ENCODE results near the gene TPST2. TPM values are rescaled to one million over a fixed set of nuclear protein-coding genes. Genes with fewer than 3 reads are reported as not detected.
"Not testable (repeated sequence)": the region's sequence is repeated elsewhere in the genome, so short reads cannot be mapped to it uniquely, and the experiment has no call there.

TPST2 gene
- total RNA-seq, 4 donors from 2014 or later, result 44.5 to 59.4 (median 51.9) TPM

GRCh38 chr22:26615830-26616435, 26.0 kb upstream of the TPST2 start:
- no peaks in the 10 kb centered on the region for H3K36me3 ChIP-seq
- H3K4me1 ChIP-seq, result peaks cover 13% of the 10 kb centered on the region
- H3K27ac ChIP-seq, result no peak overlapping the region
- no peaks in the 10 kb centered on the region for H3K9me3 ChIP-seq
- H3K4me3 ChIP-seq, result no peak overlapping the region
- WGBS, result 78% methylated on average over 10 of the region's 11 CpGs
- TF ChIP-seq CTCF (IDR thresholded peaks at IDR 0.05) (no peak), POLR2A (IDR thresholded peaks at IDR 0.05) (no peak), EP300 (IDR thresholded peaks at IDR 0.05) (no peak), POLR2AphosphoS5 (IDR thresholded peaks at IDR 0.05) (no peak)
- peaks cover 5% of the 10 kb centered on the region for H3K27me3 ChIP-seq
- no peak for DNase-seq (ENCODE audit: low spot score in 2 of 2)

GRCh38 chr22:26615149-26615548, 25.2 kb upstream of the TPST2 start:
- whole genome bisulfite sequencing, result 60% methylated on average over 5 of the region's 5 CpGs
- Histone ChIP-seq H3K9me3 (no peaks in the 10 kb centered on the region), H3K4me1 (peaks cover 13% of the 10 kb centered on the region), H3K36me3 (no peaks in the 10 kb centered on the region), H3K27me3 (peaks cover 5% of the 10 kb centered on the region), H3K27ac (no peak overlapping the region), H3K4me3 (no peak overlapping the region)
- no peak for TF ChIP-seq POLR2AphosphoS5 (IDR thresholded peaks at IDR 0.05)
- no peak for TF ChIP-seq POLR2A (IDR thresholded peaks at IDR 0.05)
- TF ChIP-seq EP300 (IDR thresholded peaks at IDR 0.05), result no peak
- DNase-seq (ENCODE audit: low spot score in 2 of 2), result no peak

GRCh38 chr22:26614322-26614721, 24.4 kb upstream of the TPST2 start:
- WGBS, result 57% methylated on average over 14 of the region's 14 CpGs
- TF ChIP-seq POLR2AphosphoS5 (IDR thresholded peaks at IDR 0.05) (no peak), EP300 (IDR thresholded peaks at IDR 0.05) (no peak), CTCF (IDR thresholded peaks at IDR 0.05) (no peak), POLR2A (IDR thresholded peaks at IDR 0.05) (no peak)
- no peak overlapping the region for H3K4me3 ChIP-seq
- no peak for DNase-seq (ENCODE audit: low spot score in 2 of 2)
- peaks cover 12% of the 10 kb centered on the region for H3K4me1 ChIP-seq
- no peaks in the 10 kb centered on the region for H3K9me3 ChIP-seq
- H3K36me3 ChIP-seq, result no peaks in the 10 kb centered on the region
- H3K27ac ChIP-seq, result no peak overlapping the region
- H3K27me3 ChIP-seq, result peaks cover 5% of the 10 kb centered on the region

GRCh38 chr22:26613753-26614152, 23.8 kb upstream of the TPST2 start:
- WGBS, result 38% methylated on average over 10 of the region's 10 CpGs
- DNase-seq (ENCODE audit: low spot score in 2 of 2); H3K36me3 ChIP-seq; H3K4me1 ChIP-seq; H3K27me3 ChIP-seq; H3K4me3 ChIP-seq; H3K27ac ChIP-seq; H3K9me3 ChIP-seq: not testable (repeated sequence)

GRCh38 chr22:26612652-26613051, 22.7 kb upstream of the TPST2 start:
- 89% methylated on average over 4 of the region's 4 CpGs for WGBS
- no peak for DNase-seq (ENCODE audit: low spot score in 2 of 2)
- peaks cover 5% of the 10 kb centered on the region for H3K27me3 ChIP-seq

GRCh38 chr22:26610996-26611395, 21.1 kb upstream of the TPST2 start:
- WGBS, result 55% methylated on average over 2 of the region's 2 CpGs
- peaks cover 5% of the 10 kb centered on the region for H3K27me3 ChIP-seq
- no peak overlapping the region for H3K4me3 ChIP-seq
- no peak overlapping the region for H3K27ac ChIP-seq
- H3K9me3 ChIP-seq, result no peaks in the 10 kb centered on the region
- TF ChIP-seq POLR2AphosphoS5 (IDR thresholded peaks at IDR 0.05) (no peak), CTCF (IDR thresholded peaks at IDR 0.05) (no peak), POLR2A (IDR thresholded peaks at IDR 0.05) (no peak), EP300 (IDR thresholded peaks at IDR 0.05) (no peak)
- DNase-seq (ENCODE audit: low spot score in 2 of 2), result no peak
- H3K36me3 ChIP-seq, result no peaks in the 10 kb centered on the region
- peaks cover 6% of the 10 kb centered on the region for H3K4me1 ChIP-seq

More at GRCh38 chr22:26612652-26613051, 22.7 kb upstream of the TPST2 start:
- Histone ChIP-seq H3K36me3 (no peaks in the 10 kb centered on the region), H3K9me3 (no peaks in the 10 kb centered on the region), H3K4me1 (peaks cover 9% of the 10 kb centered on the region), H3K4me3 (no peak overlapping the region), H3K27ac (no peak overlapping the region)
- TF ChIP-seq EP300 (IDR thresholded peaks at IDR 0.05), result no peak
- no peak for TF ChIP-seq POLR2AphosphoS5 (IDR thresholded peaks at IDR 0.05)
- no peak for TF ChIP-seq POLR2A (IDR thresholded peaks at IDR 0.05)
- TF ChIP-seq CTCF (IDR thresholded peaks at IDR 0.05), result no peak
